Eye (tissue), 1 donor: ENCODE data around the gene SMYD3.
"Not testable (repeated sequence)": the region's sequence is repeated elsewhere in the genome, so short reads cannot be mapped to it uniquely, and the experiment has no call there.

ENCODE experiments used
- DNase-seq: peaks from one replicate; pipeline ENCODE4 v3.0.0-alpha.2; 2015

The SMYD3 gene

GRCh38 chr1:245858722-245859492 is 648.2 kb downstream of the SMYD3 start:
- no peak for DNase-seq

GRCh38 chr1:245858022-245858721 is 648.9 kb downstream of the SMYD3 start:
- no peak for DNase-seq

- DNase-seq: no peak
Measured at GRCh38 chr1:245856944-245857531, 650.0 kb downstream of the SMYD3 start.

GRCh38 chr1:245855846-245856730 is 651.0 kb downstream of the SMYD3 start:
- no peak for DNase-seq

GRCh38 chr1:245853291-245853690 is 653.8 kb downstream of the SMYD3 start:
- DNase-seq: no peak

- no peak for DNase-seq
Measured at GRCh38 chr1:245843101-245843500, 664.0 kb downstream of the SMYD3 start.

GRCh38 chr1:245842106-245842505 is 665.0 kb downstream of the SMYD3 start:
- DNase-seq: no peak

GRCh38 chr1:245840971-245841370 is 666.1 kb downstream of the SMYD3 start:
- DNase-seq: no peak

- no peak for DNase-seq
Measured at GRCh38 chr1:245837718-245838117, 669.4 kb downstream of the SMYD3 start.

- DNase-seq: no peak
Measured at GRCh38 chr1:245835386-245835785, 671.7 kb downstream of the SMYD3 start.

- DNase-seq: no peak
Measured at GRCh38 chr1:245834002-245834401, 673.1 kb downstream of the SMYD3 start.

GRCh38 chr1:245832771-245833527 is 674.1 kb downstream of the SMYD3 start:
- no peak for DNase-seq

- no peak for DNase-seq
Measured at GRCh38 chr1:245831518-245831917, 675.6 kb downstream of the SMYD3 start.

- DNase-seq: no peak
Measured at GRCh38 chr1:245829826-245830225, 677.3 kb downstream of the SMYD3 start.

GRCh38 chr1:245829194-245829593 is 677.9 kb downstream of the SMYD3 start:
- no peak for DNase-seq

GRCh38 chr1:245827301-245827700 is 679.8 kb downstream of the SMYD3 start:
- DNase-seq: no peak

GRCh38 chr1:245825128-245825901 is 681.8 kb downstream of the SMYD3 start:
- no peak for DNase-seq

- DNase-seq: no peak
Measured at GRCh38 chr1:245823408-245824147, 683.5 kb downstream of the SMYD3 start.

- no peak for DNase-seq
Measured at GRCh38 chr1:245822996-245823395, 684.1 kb downstream of the SMYD3 start.

- DNase-seq: not testable (repeated sequence)
Measured at GRCh38 chr1:245818363-245818762, 688.7 kb downstream of the SMYD3 start.

GRCh38 chr1:245816496-245816895 is 690.6 kb downstream of the SMYD3 start:
- not testable (repeated sequence) for DNase-seq
